ENCODE measurements around the gene APPBP2. TPM values are rescaled to one million over a fixed set of nuclear protein-coding genes. Genes with fewer than 3 reads are reported as not detected.

APPBP2 gene
- total and polyA plus RNA-seq, 2 donors (not counting 3 experiments of a cell fraction or from before 2014, with no cell fraction given), result 8.4 to 49.1 TPM

DNA sequence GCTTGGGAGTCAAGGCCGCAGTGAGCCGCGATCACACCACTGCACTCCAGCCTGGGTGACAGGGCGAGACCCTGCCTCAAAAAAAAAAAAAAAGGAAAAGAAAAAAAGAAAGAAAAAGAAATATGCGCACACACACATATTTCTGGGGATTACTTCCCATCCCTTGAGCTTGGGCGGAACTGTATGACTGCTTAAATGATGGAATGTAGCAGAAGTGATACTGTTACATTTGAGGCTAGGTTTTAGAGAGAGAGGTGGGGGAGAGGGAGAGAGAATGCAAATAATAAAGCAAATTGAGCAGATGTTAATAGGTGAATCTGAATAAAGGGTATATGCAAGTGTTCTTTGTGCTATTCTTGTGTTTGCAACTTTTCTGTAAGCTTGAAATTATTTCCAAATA, 122.1 kb downstream of the APPBP2 start:
- no peaks in the 10 kb centered on the region for H3K9me3 ChIP-seq (replicated peaks; ENCODE audit: control insufficient read depth, insufficient read depth, low read length)
- no peak overlapping the region for H3K9ac ChIP-seq (replicated peaks; ENCODE audit: extremely low read depth, insufficient read depth, low read length)
- H3K79me2 ChIP-seq (ENCODE audit: control insufficient read depth, insufficient read depth, low read length), result no peaks in the 10 kb centered on the region
- no peaks in the 10 kb centered on the region for H3K9me1 ChIP-seq (replicated peaks; ENCODE audit: control insufficient read depth, extremely low read depth, insufficient read depth, low read length)
- TF ChIP-seq FOS (IDR thresholded peaks at IDR 0.05; ENCODE audit: borderline replicate concordance, insufficient read depth, low read length) (no peak), EZH2 (IDR thresholded peaks at IDR 0.05; ENCODE audit: borderline replicate concordance, low read depth, low read length, severe bottlenecking) (no peak), GATA2 (IDR thresholded peaks at IDR 0.05; ENCODE audit: insufficient read depth, insufficient read length, low read depth, low read length) (no peak)
- TF ChIP-seq, protein P1, sequence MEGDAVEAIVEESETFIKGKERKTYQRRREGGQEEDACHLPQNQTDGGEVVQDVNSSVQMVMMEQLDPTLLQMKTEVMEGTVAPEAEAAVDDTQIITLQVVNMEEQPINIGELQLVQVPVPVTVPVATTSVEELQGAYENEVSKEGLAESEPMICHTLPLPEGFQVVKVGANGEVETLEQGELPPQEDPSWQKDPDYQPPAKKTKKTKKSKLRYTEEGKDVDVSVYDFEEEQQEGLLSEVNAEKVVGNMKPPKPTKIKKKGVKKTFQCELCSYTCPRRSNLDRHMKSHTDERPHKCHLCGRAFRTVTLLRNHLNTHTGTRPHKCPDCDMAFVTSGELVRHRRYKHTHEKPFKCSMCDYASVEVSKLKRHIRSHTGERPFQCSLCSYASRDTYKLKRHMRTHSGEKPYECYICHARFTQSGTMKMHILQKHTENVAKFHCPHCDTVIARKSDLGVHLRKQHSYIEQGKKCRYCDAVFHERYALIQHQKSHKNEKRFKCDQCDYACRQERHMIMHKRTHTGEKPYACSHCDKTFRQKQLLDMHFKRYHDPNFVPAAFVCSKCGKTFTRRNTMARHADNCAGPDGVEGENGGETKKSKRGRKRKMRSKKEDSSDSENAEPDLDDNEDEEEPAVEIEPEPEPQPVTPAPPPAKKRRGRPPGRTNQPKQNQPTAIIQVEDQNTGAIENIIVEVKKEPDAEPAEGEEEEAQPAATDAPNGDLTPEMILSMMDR (IDR thresholded peaks at IDR 0.05; ENCODE audit: extremely low read depth in 1 of 2, insufficient read depth in 1 of 2, low read depth in 1 of 2, low read length in 2 of 2), result no peak
- no peaks in the 10 kb centered on the region for H3K4me1 ChIP-seq (ENCODE audit: control insufficient read depth, extremely low read depth, insufficient read depth, low read length)
- no peak for FAIRE-seq
- BruUV-seq (replicated peaks), result no TSS peak
- CTCF ChIA-PET, result interaction anchor here (1.0 to 1.5 kb wide), 3 partner anchors 9 to 17 kb away, joined by 3 to 6 read pairs (median 5); no protein-coding TSS in a partner anchor
- DNase-seq (ENCODE audit: low read depth, low spot score), result no peak
- dilution Hi-C loops (cut with MboI; ENCODE audit: extremely low pct_ligation_motif_present, low sequenced_read_pairs) (no loop called here), intact Hi-C loops (cut with micrococcal nuclease) (no loop called here)
- no peak overlapping the region for H2AFZ ChIP-seq (ENCODE audit: low read depth, low read length)
- H3K4me2 ChIP-seq (ENCODE audit: insufficient read depth, low read length), result no peak overlapping the region
- H3K27me3 ChIP-seq (ENCODE audit: control insufficient read depth in 2 of 2, insufficient read depth in 2 of 2, low read length in 2 of 2), result no peaks in the 10 kb centered on the region
- no peaks in the 10 kb centered on the region for H3K36me3 ChIP-seq (ENCODE audit: control insufficient read depth in 2 of 2, extremely low read depth in 1 of 2, insufficient read depth in 2 of 2, low read length in 2 of 2)
- H3K27ac ChIP-seq (ENCODE audit: insufficient read depth, low read depth, low read length), result no peak overlapping the region
- POLR2A ChIA-PET, result no interaction called here
- H4K20me1 ChIP-seq (replicated peaks; ENCODE audit: control insufficient read depth, extremely low read depth, insufficient read depth, low read length), result no peaks in the 10 kb centered on the region
- H3K4me3 ChIP-seq (replicated peaks in 1 of 3; ENCODE audit: insufficient read depth in 1 of 3, low read depth in 1 of 3, low read length in 3 of 3), result no peak overlapping the region

DNA sequence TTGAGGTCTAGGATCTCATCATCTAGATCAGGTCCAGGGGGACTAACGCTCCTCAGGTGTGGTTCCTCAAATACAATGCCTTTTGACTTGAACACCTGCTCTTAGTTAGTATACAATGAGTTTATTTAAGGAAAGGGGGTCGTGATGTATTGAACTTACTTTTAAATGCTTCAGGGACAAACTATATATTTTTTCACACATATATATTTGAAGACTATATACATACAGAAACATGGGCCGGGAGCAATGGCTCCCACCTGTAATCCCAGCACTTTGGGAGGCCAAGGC, 122.6 kb downstream of the APPBP2 start:
- no peaks in the 10 kb centered on the region for H3K27me3 ChIP-seq (ENCODE audit: control insufficient read depth in 2 of 2, insufficient read depth in 2 of 2, low read length in 2 of 2)
- ChIA-PET CTCF (no interaction called here), POLR2A (no interaction called here)
- H3K9me3 ChIP-seq (replicated peaks; ENCODE audit: control insufficient read depth, insufficient read depth, low read length), result no peaks in the 10 kb centered on the region
- H3K9me1 ChIP-seq (replicated peaks; ENCODE audit: control insufficient read depth, extremely low read depth, insufficient read depth, low read length), result no peaks in the 10 kb centered on the region
- no peak overlapping the region for H3K4me3 ChIP-seq (replicated peaks in 1 of 3; ENCODE audit: insufficient read depth in 1 of 3, low read depth in 1 of 3, low read length in 3 of 3)
- no peaks in the 10 kb centered on the region for H3K4me1 ChIP-seq (ENCODE audit: control insufficient read depth, extremely low read depth, insufficient read depth, low read length)
- intact Hi-C loops (cut with micrococcal nuclease), result no loop called here
- H4K20me1 ChIP-seq (replicated peaks; ENCODE audit: control insufficient read depth, extremely low read depth, insufficient read depth, low read length), result no peaks in the 10 kb centered on the region
- H3K79me2 ChIP-seq (ENCODE audit: control insufficient read depth, insufficient read depth, low read length), result no peaks in the 10 kb centered on the region
- no peak overlapping the region for H3K9ac ChIP-seq (replicated peaks; ENCODE audit: extremely low read depth, insufficient read depth, low read length)
- dilution Hi-C loops (cut with MboI; ENCODE audit: extremely low pct_ligation_motif_present, low sequenced_read_pairs), result no loop called here
- H2AFZ ChIP-seq (ENCODE audit: low read depth, low read length), result no peak overlapping the region
- FAIRE-seq, result no peak
- no peaks in the 10 kb centered on the region for H3K36me3 ChIP-seq (ENCODE audit: control insufficient read depth in 2 of 2, extremely low read depth in 1 of 2, insufficient read depth in 2 of 2, low read length in 2 of 2)
- BruUV-seq (replicated peaks), result no TSS peak
- no peak overlapping the region for H3K27ac ChIP-seq (ENCODE audit: insufficient read depth, low read depth, low read length)
- no peak overlapping the region for H3K4me2 ChIP-seq (ENCODE audit: insufficient read depth, low read length)
- DNase-seq (ENCODE audit: low read depth, low spot score), result no peak
- no peak for TF ChIP-seq MYC (IDR thresholded peaks at IDR 0.05; ENCODE audit: low read depth, low read length)
- no peak for TF ChIP-seq JUN (IDR thresholded peaks at IDR 0.05; ENCODE audit: borderline replicate concordance, insufficient read depth, insufficient read length, low read depth)
- TF ChIP-seq GATA2 (IDR thresholded peaks at IDR 0.05; ENCODE audit: insufficient read depth, insufficient read length, low read depth, low read length), result no peak
- TF ChIP-seq POLR2A (IDR thresholded peaks at IDR 0.05; ENCODE audit: low read depth, low read length), result no peak
- no peak for TF ChIP-seq EZH2 (IDR thresholded peaks at IDR 0.05; ENCODE audit: borderline replicate concordance, low read depth, low read length, severe bottlenecking)
- TF ChIP-seq POLR2AphosphoS5 (IDR thresholded peaks at IDR 0.05; ENCODE audit: insufficient read depth, low read depth, low read length), result no peak
- no peak for TF ChIP-seq FOS (IDR thresholded peaks at IDR 0.05; ENCODE audit: borderline replicate concordance, insufficient read depth, low read length)
- TF ChIP-seq, protein P2, sequence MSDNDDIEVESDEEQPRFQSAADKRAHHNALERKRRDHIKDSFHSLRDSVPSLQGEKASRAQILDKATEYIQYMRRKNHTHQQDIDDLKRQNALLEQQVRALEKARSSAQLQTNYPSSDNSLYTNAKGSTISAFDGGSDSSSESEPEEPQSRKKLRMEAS (IDR thresholded peaks at IDR 0.05; ENCODE audit: insufficient read depth, insufficient read length), result no peak
- TF ChIP-seq, protein P1 (IDR thresholded peaks at IDR 0.05; ENCODE audit: extremely low read depth in 1 of 2, insufficient read depth in 1 of 2, low read depth in 1 of 2, low read length in 2 of 2), result no peak
